CD4-positive, alpha-beta T cell treated with Interleukin-21 for 1 hour (primary cell): ENCODE data around the gene FRS3.
A peak's percentile ranks its signal among the peaks of the same experiment; 100 is the strongest.

Experiments used
- DNase-seq: peaks from one replicate; pipeline ENCODE4 v3.0.0-alpha.2; 2020

FRS3 gene

DNA sequence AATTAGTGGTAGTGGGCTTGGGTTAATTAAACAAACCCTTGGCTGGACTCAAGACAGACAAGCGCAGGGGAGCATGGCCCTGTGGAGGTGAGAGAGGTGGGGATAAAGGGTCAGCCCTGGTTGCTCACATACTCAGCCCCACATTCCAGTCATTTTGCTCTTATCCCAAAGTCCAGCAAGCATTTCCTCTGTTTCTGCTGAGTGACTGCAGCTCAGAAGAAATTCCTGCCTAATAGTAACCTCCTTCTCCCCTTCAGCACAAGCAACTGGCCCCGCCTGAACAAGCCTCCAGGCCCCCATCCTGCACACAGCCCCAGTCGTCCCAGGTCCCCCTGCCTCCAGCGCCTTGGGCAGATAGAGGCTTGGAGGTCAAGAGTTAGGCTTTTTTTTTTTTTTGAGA lies 40.7 kb downstream of the FRS3 start:
- no peak for DNase-seq

DNA sequence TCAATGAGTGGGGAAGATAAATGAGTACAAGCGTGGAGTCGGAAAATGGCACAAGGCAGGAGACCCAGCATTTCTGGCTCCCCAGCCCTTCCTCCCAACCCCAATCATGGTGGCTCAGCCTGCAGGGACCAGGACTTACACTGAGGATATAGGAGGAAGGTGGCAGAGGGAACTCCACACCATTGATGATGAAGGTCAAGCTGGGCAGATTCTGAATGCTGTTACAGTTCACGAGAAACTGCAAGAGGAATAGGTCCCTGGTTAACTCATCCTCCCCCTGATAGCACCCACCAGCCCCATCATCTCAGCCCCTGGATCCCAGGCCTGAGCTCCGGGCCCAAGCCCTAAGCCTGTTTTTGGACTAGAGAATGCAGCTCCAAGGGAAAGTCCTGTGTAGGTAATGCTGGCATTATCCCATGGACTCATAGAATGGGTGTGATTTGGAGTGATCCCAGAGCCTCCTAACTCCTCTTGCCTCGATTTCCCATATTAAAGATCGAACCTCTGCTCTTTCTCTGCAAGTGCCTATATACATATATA lies 42.0 kb downstream of the FRS3 start:
- DNase-seq, result no peak

DNA sequence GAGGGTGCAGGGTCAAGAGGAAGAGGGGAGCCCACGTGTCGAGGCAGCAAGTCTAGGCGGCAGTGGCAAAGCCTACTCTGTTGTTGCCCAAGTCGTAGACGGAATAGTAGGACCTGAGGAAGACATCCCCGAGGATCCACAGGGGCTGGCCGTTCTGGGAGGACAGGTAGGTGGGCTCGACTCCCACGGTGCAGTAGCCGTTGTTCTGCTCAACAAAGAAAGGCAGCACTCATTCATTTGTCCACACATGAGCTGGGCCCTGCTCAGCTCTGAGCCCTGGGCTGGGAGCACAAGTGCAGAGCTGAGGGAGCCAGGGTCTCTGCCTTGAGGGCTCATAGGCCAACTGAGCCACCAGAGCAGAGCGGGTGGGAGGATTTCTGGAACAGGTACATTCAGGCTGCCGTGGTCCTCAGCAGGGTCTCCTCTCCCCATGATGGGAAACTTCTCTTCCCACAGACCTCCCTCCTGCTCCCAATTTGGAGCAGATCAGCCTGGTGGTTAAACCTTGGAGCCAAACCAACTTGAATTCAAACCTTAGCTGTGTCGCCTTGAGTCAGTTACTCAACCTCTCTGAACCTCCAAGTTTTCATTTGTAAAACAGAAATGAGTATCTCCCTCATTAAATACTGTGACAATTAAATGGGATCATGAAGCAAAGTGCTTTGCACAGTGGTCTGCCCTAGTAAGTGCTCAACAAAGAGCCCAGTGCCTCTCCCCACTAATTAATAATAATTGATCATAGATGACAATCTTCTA lies 42.7 kb downstream of the FRS3 start:
- no peak for DNase-seq

DNA sequence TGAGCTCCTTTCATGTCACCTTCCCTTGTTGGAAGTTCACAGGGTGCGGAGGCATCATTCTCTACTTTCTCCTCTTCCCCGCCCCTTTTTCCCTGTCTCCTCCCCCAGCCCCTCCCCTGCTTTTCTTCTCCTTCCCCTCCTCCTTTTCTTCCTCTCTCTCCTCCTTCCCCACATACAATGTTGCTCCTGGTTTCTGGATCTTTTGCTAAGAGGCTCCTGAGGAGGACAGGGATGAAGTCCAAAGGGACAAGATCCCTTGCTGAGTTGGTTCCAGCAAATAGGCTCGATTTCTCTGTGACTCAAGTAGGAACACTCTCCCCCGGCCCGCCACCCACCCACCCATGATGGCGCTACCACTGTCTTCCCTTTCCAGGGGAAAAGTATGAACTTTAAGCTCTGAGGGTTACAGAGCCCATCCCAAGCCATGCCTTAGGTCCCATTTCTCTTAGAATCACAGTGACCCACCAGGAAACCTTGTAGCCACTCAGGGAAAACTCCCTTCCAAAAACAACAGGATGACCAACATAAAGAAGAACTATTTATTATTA lies 43.4 kb downstream of the FRS3 start:
- DNase-seq, result no peak

DNA sequence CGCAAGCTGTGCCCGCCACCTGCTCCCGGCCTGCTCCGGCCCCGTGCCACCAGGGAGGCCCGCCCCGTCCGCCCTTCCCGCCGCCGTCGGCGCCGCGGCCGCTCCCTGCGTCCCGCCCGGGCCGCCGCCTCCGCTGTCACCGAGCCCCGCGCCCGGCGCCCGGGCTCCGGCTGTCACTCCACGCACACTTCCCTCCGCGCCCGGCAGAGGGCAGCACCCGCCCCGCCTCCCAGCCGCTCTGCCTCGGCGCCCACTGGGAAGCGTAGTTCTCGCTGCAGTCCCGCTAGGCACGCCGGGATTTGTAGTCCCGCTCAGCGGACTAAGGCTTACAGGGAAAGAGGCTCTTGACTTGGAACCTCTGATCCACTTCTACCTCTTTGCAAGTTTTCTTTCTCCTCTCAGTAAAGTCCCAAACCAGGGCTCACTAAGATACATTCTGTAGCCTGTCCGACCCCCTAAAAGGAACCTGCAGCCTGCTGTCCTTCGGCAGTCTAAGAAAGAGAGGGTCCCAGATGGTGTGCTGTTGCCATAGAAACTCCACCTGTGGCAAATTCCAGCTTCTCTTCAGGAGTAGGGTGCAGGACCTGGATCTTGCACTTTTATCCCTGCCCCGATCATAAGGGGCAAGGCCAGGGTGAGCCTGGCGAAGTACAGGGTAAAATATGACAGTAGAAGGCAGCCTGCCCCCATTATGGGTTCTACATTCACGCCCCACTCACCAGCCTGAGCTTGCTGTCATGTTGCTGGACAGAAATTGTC lies 44.1 kb downstream of the FRS3 start, which contains the start of gene TFEB:
Gene TFEB (minus strand): TSS at position 182 of the 759 bp plus-strand sequence. CDS start 44,395 bp downstream, outside the sequence.
- peak; percentile 94 for DNase-seq

DNA sequence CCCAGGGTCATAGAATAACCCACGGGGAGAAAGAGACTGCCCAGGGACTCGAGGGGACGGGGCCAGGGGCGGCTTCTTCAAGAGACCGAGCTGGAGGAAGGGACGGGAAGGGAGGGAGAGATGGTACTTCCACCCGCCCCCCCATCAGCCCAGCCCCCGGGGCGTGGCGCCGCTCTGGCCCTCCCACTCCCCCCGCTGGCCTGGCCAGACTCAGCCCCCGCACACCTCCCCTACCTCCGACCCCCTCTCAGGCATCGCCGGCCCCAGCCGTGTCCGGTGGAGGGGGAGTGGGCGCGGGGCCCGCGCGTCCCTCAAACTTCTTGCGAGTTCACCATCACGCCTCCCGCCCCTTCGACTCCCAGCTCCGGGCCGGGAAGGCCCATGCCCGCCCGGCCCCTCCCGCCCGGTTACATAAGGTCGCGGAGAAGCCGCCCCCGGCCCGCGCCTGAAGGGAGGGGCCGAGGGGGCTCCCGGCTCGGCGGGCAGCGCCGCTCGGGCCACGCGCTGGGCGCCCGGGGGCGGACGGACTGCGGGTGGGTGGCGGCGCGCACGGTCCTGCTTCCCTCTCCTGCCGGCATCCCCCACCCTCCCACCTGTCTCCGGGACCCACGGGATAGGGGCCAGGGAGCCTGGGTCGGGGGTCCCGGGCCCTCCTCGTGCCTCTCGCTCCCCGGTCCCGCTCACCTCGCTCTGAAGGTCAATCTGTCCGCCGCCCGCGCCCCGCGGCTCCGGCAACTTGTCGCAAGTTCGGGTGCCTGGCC lies 44.9 kb downstream of the FRS3 start:
- peak; percentile 78 for DNase-seq

DNA sequence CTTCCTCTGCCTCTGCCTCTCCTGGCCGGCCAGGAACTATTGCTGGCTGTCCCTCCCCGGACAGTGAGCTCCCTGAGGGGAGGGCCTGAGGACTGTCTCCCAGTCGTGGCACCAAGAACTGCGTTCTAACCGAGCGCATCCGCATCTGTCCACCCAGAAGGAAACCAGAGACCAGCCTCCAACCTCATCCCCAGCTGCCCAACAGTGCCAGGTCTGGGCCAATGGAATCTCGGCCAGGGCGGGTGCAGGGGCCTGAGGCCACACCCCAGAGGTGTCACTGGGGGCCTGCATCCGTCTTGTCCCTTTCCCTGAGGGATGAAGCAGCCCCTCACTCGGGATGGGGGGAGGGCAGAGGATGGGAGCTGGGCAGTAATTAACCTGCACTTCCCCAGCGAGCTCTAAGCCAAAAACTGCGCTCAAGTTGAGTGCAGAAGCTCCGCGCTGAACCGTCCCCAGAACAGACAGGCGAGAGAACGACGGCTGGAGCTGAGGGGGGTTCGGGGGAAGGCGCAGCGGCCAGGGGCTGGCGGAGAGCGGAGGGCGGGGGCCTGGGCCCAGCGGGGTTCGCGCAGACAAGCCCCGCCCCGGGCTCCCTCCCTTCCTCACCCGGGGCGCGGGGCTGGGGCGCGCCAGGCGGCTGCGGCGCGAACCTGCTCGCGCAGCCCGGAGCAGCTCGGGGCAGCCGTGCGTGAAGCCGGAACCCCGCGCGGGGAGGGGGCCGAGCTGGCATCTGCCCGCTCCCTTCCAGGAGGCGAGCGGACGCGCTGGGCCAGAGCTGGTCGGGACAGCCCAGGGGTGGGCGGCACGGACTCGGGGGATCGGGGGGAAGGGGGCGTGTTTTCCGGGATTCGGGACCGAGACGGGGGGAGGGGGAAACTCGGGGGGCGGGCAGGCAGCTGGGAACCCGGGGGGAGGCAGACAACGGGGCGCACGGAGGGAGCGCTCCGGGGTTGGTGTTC lies 45.7 kb downstream of the FRS3 start:
- peak; percentile 75 for DNase-seq

DNA sequence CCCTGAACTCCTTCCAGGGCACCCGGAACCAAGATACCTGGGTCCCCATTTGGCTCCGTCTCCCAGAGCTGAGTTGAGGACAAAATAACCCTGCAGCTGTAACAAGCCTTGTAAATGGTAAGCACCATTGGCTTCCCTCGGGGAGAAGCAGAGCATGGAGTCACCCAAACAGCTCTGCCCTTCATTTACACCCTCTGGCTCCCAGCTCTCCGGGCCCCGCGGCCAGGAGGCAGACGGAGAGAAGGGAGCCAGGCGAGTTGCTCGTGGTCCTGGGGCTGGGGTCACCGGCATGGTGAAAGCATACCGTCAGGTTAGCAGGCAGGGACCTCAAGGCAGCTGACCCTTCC lies 46.4 kb downstream of the FRS3 start:
- no peak for DNase-seq

DNA sequence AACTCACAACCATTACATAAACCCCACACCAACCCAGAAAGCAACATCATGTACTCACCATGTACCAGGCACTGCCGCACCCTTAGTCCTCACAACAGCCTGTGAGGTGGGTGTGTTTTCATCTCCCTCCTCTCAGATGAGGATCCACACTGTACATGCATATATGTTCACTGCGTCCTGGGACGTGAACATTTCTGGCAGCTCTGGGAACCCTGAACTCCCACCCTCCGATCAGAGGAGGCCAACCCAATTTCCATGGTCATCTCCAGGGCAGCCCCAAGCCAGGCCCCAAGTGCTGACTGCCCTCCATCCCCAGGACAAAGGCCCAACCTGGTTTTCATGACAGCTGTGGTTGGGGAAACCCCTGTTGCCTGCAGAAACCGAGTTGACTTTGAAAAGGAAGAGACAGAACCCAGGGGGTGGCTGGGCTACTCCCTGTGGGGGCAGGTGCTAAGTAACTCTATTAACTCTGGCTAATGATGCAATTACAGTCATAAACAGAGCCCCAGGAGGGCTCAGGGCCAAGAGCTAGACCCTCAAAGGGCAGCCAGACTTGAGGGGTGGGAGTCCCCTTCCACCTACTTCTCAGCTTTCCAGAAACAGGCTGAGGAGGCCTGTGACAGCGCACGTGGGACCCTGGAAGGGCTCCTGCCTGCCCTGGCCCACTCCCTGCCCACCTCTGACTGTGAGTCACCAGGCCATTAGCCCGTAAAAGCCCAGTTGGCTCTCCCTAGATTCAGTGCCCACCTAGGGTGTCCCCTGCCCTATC lies 46.9 kb downstream of the FRS3 start:
- peak; percentile 80 for DNase-seq

DNA sequence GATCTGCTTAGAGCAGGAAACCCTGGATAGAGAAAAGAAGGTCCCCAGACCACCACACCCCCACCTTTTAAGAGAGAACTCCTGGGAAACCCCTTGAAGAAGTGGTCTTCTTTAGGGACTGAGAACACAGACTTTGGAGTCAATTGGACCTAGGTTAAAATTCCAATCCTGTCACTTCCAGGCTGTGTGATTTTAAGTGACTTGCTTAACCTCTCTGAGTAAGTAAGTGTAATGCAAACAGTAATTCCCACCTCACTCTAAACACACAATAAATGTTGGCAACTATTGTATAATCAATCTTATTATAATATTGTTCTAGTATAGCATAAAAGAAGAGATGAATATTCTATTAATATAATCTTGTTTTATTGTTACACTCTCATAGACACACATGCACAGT lies 47.6 kb downstream of the FRS3 start:
- DNase-seq, result no peak

DNA sequence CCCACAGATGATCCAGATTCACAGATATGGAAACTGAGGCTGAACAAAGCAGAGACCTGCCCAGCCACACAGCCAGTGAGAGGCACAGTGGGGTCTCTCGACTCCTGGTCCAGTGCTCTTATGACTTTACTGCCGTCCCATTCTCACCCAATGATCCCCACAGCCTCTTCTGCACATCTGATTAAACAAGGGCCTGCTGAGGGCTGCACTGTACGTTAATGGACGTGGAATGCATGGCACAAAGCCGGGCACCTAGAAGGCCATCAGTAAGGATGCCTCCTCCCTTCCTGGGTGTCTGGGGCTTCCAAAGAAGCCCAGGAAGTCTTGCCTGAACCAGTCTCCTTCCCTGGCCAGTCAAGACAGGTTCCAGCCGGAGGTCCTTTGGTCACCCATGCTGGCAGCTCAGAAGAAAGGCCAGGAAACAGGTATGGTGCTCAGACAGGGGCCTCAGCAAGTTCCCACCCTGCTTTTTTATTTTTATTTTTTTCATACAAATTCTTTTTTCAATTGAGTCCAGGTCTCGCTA lies 48.1 kb downstream of the FRS3 start:
- no peak for DNase-seq

DNA sequence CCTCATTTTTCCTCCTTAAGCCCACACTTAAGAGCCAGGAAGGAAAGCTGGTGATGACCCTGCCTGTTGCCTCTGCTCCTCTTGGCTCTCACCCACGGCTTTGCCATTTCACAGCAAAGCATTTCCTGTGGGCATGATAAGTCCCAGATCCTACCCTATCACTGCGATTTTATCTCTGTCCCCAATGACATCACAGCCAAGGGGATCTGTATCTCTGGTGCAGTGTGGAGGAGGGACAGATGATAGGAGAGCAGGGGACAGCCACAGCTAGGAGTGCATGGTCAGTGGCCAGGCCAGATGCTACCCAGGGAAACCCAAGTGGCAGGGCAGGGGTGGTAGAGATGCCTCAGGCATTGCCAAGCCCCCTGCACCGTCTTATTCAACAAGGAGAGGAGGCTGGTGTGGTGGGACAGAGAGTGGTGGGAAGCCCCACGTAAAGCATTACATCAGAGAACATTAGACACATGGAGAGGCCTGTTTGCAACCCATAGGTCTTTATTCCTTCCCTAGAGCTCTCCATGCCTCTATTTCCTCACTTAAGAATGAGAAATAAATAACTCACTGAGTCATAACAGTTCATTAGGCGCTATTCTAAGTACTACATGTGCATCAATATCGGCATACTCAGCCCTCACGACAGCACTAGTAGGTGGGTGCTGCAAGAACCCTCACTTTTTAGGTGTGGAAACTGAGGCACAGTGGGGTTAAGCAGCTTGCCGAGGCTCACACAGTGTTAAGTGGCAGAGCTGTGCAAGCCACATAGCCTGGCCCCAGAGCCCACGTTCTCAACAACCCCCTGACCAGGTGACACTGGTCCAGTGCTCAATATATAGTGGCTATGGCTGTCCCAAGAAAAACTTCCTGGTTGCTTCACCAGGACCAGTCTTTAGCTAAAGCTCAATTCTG lies 48.9 kb downstream of the FRS3 start:
- DNase-seq, result peak; percentile 21

DNA sequence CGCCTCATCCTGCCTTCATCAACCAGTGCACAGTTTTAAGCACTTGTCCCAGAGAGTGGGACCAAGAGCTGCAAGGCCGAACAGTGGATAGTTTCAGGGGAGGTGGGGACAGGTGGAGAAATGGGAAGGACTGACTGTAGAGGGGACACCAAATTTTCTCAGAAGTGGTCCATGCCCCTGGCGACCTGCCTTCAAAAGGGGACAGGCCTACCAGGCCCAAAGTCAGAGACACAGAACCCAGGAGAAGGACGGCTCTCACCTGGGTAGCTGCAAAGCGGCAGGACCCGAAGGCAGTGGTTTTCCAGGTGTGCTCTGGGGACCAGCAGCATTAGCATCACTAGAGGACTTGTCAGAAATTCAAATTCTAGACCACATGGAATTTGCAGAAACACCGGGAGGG lies 50.1 kb downstream of the FRS3 start:
- DNase-seq, result no peak

DNA sequence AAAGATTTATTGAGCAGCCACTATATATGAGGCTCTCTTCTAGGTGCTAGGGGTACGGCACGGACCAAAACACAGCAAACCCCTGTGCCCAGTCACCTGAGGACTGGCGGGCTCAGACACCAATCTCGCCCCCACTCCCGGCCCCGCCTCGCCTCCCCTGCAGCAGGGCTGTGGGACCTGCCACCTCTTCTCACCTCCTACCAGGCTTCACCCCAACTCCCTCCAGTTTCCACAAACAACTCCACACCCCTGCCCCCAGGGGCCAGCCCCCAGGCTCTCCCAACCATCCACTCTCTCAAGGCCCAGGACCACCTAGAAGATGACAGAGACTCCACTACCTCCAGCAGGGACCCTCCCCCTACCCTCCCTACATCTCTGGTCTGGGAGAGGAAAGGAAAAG lies 50.7 kb downstream of the FRS3 start:
- no peak for DNase-seq

DNA sequence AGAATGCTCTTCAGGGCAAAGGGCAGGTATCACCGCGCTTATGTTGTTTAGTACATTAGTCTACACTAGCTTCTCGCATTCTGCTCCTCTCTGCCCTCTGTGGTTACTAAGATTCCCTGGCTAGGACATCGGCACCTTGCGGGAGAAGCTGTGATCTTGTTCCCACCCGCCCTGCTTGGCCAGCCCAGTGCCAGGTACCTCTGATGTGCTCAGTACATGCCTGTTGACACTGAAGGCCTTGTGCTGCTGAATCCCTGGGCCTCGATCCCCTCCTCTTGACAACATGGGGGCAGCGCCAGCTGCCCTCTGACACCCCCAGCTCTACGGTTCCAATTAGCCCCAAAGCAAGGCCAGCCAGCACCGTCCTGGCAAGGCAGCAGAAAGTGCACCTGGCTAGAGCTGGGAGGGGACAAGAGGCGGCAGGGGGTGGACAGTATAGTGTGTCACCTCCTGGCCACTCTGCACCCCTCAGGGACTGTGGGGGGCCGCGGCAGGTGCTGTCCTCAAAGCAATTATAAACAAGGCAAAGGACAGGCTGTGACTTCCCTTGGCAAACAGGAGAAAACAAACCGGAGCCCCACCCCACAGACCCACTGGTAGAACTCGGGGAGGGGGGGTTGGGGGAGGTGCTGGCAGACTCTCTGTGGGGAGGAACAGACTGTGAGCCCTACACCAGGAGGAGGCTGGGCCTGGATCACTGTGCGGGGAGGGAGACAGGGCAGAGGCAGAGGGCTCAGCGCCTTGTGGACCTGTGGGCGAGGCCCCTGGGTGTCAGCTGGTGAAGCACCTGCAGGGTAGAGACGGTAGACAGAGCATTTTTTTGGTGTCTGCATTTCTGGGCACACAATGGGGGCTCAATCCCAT lies 51.4 kb downstream of the FRS3 start:
- no peak for DNase-seq

DNA sequence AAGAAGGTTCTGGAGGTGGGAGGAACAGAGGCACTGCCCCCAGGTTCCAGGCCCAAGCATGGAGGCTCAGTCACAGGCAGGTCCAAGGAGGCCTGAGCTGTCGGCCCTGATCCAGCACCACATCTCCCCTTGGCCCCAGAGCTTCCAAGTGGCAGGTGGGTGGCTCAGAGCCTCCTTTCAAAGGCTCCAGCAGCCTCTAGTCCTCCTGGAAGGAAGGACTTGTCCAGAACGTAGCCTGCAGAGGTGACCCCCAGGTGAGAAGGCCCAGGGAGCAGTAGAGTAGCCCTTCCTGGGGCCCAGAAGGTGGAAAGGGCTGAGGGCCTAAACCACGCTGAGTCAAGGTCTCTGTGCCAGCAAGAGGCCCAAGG lies 52.0 kb downstream of the FRS3 start:
- DNase-seq, result no peak

DNA sequence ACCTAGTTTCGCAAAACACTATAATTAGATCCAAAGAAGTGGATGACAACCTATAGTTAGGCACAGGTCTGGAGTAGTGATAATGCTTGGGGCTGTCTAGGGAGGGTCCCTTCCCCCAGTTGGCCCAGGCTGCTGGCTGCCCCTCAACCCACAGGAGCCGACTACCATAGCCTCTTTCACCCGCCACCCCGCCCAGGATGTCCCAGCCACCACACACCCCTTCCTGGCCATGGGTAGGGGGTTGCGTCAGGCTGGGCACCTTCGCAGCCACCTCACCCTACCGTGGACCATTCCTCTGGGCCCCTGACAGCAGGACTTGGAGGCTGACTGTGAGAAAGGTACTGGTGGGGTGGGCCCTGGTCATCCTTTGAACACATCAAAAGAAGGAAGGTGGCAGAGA lies 52.8 kb downstream of the FRS3 start:
- no peak for DNase-seq

DNA sequence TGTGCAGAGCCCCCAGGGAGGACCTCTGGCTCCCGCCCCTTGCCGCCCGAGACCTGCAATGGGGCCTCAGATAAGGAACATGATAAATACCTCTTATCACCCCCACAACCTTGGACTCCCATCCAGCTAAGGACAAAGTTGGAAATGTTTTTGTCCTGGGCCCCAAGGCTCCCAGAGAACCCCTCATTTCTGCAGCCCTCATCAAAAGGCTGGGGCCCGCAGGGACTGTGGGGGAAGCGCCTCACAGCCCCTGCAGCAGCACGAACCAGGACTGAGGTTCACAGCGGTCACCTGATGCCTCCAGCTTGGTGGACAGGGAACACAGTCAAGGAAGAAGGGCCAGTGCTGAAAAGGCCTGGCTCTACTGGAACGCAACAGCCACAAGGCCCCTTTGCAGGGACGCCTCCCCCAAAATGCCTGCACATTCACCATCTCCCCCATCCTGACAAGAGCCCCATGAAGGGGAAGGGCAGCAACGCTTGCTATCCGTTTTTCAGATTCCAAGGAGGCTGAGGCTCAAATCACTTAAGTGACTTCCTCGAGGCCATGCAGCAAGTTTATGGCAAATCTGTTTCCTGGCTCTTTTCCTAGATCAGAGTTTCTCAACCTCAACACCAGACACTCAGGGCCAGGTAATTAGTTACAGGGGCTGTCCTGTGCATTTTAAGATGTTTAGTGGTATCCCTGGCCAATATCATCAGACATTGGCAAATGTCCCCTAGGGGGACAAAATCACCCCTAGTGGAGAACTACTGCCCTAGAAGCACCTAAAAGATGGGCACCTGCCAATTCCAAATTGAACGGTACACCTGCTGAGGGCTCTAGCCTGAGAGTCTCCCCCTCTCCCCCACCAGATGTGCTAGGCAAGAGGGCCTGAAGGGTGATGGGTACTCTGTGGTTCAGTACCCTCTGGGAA lies 54.9 kb downstream of the FRS3 start:
- DNase-seq, result no peak
